ENCODE results near the gene ARAP3. TPM values are rescaled to one million over a fixed set of nuclear protein-coding genes. Genes with fewer than 3 reads are reported as not detected.

ARAP3 gene
- total and polyA plus RNA-seq, 9 of the 15 experiments (the other 6 are each of a cell fraction or from before 2014, with no cell fraction given): 0.83 to 25.7 (median 6.4) TPM

- TF ChIP-seq ZNF407 (IDR thresholded peaks at IDR 0.05; ENCODE audit: low read depth) (no peak), CXXC5 (CRISPR knock-in tag; IDR thresholded peaks at IDR 0.05) (no peak; the same call in none of the 2 replicates), HOMEZ (CRISPR knock-in tag; IDR thresholded peaks at IDR 0.05) (no peak), SFPQ (IDR thresholded peaks at IDR 0.05; ENCODE audit: low read depth, low read length) (no peak), ATF3 (IDR thresholded peaks at IDR 0.05) (no peak), ATF3 (CRISPR knock-in tag; conservative IDR thresholded peaks at IDR 0.05) (no peak), BCLAF1 (IDR thresholded peaks at IDR 0.05; ENCODE audit: borderline replicate concordance in 1 of 2, control insufficient read depth in 1 of 2, low read depth in 2 of 2, low read length in 1 of 2) (no peak), SREBF1 (IDR thresholded peaks at IDR 0.05; ENCODE audit: borderline replicate concordance, low read depth, low read length) (no peak), DDX20 (tag; IDR thresholded peaks at IDR 0.05; ENCODE audit: low read depth) (no peak), MCM5 (IDR thresholded peaks at IDR 0.05; ENCODE audit: low read depth) (no peak)
Measured at GRCh38 chr5:141637123-141637766, 44.8 kb downstream of the ARAP3 start (continued).

All from K562 (cell line).